Hepatocyte (in vitro differentiated cells): Measurements from ENCODE around the gene CXCR5.

Source experiments
- EZH2 ChIP-seq: fragments of 200-600 bp; sonication (generic); IDR thresholded peaks from 2 replicates; pipeline ENCODE4 v1.6.1; 2016; ENCODE audit warnings: antibody characterized with exemption, mild to moderate bottlenecking, borderline replicate concordance
- EZH2phosphoT487 ChIP-seq: fragments of 200-600 bp; sonication (generic); IDR thresholded peaks from one replicate; pipeline ENCODE4 v1.6.1; 2018; ENCODE audit warnings: antibody characterized with exemption, mild to moderate bottlenecking, low read depth, moderate library complexity; ENCODE audit not compliant: unreplicated experiment, severe bottlenecking
- TF ChIP-seq, protein P1 (sequence below): fragments of 200-600 bp; sonication (generic); IDR thresholded peaks from 2 replicates; pipeline ENCODE4 v1.5.1; 2016; ENCODE audit warnings: antibody characterized with exemption, mild to moderate bottlenecking; ENCODE audit not compliant: poor library complexity

DNA sequence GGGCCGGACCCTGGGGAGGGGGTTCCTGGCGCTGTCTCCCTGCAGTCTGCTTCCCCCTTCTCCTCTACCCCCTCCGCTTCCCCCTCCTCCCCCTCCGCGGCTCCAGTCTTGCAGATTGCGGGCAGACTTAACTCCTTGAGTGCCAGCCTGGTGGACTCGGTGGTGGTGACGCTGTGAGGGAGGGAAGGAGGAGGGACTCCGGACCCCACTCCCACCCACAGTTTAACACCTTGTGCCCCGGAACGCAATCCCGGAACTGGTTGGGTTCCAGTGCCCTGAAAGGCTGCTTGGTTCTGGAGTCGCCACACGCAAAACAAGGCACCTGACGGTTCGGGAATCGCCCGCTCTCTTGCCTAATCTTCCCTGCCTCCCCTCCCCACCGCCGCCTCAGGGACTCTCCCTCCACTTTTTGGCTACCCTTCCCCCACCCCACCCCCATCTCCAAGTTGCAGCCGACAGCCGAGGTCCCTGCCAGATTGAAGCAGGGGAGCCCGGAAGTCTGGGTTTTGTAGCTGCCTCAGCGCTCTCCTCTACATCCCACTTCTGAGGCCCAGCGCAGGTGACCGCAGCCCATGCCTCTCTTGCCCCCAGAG lies 45.9 kb downstream of the CXCR5 start:
- TF ChIP-seq, protein P1, sequence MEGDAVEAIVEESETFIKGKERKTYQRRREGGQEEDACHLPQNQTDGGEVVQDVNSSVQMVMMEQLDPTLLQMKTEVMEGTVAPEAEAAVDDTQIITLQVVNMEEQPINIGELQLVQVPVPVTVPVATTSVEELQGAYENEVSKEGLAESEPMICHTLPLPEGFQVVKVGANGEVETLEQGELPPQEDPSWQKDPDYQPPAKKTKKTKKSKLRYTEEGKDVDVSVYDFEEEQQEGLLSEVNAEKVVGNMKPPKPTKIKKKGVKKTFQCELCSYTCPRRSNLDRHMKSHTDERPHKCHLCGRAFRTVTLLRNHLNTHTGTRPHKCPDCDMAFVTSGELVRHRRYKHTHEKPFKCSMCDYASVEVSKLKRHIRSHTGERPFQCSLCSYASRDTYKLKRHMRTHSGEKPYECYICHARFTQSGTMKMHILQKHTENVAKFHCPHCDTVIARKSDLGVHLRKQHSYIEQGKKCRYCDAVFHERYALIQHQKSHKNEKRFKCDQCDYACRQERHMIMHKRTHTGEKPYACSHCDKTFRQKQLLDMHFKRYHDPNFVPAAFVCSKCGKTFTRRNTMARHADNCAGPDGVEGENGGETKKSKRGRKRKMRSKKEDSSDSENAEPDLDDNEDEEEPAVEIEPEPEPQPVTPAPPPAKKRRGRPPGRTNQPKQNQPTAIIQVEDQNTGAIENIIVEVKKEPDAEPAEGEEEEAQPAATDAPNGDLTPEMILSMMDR = no peak
- TF ChIP-seq EZH2 (no peak), EZH2phosphoT487 (no peak)
